Bronchial smooth muscle cell (primary cell): ENCODE results near the gene ABCA6. TPM values are rescaled to one million over a fixed set of nuclear protein-coding genes. Genes with fewer than 3 reads are reported as not detected.

ENCODE experiments used
- total RNA-seq: library from RNA; depleted of rRNA; stranded (reverse); fragments of >200 nt; gene quantifications from 2 replicates; pipeline ENCODE4 v1.2.1, GENCODE V29; 2014

Gene ABCA6, protein sequence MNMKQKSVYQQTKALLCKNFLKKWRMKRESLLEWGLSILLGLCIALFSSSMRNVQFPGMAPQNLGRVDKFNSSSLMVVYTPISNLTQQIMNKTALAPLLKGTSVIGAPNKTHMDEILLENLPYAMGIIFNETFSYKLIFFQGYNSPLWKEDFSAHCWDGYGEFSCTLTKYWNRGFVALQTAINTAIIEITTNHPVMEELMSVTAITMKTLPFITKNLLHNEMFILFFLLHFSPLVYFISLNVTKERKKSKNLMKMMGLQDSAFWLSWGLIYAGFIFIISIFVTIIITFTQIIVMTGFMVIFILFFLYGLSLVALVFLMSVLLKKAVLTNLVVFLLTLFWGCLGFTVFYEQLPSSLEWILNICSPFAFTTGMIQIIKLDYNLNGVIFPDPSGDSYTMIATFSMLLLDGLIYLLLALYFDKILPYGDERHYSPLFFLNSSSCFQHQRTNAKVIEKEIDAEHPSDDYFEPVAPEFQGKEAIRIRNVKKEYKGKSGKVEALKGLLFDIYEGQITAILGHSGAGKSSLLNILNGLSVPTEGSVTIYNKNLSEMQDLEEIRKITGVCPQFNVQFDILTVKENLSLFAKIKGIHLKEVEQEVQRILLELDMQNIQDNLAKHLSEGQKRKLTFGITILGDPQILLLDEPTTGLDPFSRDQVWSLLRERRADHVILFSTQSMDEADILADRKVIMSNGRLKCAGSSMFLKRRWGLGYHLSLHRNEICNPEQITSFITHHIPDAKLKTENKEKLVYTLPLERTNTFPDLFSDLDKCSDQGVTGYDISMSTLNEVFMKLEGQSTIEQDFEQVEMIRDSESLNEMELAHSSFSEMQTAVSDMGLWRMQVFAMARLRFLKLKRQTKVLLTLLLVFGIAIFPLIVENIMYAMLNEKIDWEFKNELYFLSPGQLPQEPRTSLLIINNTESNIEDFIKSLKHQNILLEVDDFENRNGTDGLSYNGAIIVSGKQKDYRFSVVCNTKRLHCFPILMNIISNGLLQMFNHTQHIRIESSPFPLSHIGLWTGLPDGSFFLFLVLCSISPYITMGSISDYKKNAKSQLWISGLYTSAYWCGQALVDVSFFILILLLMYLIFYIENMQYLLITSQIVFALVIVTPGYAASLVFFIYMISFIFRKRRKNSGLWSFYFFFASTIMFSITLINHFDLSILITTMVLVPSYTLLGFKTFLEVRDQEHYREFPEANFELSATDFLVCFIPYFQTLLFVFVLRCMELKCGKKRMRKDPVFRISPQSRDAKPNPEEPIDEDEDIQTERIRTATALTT (N-terminal part only)
- 31.7 and 55.2 TPM in 2 replicates for total RNA-seq

DNA sequence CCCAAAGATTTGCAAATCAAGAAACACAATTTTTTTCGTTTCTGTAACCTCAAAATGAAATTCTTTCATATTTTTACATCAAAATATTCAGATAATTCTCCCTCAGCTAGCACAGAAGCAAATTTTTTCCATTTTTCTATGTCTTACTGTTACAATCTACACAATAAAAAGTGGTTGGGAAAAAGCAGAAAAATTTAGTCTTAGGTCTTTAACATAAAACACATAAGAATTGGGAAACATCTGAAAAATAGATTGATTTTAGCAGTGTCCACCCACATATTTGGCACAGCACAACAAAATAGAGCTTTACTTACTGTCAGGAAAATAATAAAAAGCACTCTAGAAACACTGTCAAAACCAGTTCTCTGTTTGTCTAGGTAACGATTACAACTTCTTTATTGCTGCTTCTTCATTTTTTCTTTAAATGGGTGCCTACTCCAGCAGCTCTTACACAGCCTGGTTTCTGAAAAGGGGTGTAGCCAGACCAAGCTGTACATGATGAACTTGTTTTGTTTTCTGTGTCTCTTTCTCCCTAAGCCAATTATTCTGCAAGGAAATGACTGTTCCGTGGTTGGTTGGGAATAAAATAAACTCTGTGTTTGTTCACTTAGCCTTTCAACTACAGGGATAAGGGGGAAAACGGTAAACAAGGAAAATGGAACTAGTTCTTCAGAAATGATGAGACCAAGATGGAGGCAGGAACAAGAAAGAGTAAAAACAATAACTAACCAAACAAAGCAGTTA lies at the start of gene ABCA6:
TSS of gene ABCA6 (minus strand) at position 465 of the 744 bp plus-strand sequence. CDS start 1,192 bp downstream, outside the sequence.

DNA sequence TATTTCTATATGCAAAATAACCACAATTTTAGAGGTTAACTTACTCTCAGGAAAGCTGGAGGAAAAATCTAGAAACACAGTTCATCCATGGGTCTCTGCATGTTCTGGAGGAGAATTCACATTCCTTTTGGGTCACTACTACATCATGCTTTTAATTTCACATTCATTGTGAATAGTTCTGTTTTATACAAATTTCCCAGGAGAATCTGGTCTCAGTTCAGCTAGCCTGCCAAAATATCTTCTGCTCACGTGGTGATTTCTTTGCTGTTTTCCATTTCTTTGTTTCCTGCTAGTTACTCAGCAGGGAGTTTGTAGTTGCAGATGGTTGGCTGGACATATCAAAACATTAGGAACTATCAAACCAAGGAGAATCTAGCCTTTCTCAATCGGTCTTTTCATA lies 80.9 kb downstream of the ABCA6 start, which contains the start of gene ABCA9:
TSS of gene ABCA9 (minus strand) at position 106 of the 400 bp plus-strand sequence. CDS start 9,801 bp downstream, outside the sequence.

Other genes starting within 250 kb of the ABCA6 start
- 78.8 and 139 TPM in 2 replicates for gene ABCA8, start 186.5 kb downstream of the ABCA6 start, total RNA-seq
- gene ABCA9, start 81.0 kb downstream of the ABCA6 start, total RNA-seq, result 18.1 and 54.6 TPM in 2 replicates
- gene ABCA10, start 86.9 kb upstream of the ABCA6 start, total RNA-seq, result 5.2 and 5.6 TPM in 2 replicates
- 13.6 and 15.4 TPM in 2 replicates for gene ABCA5, start 185.2 kb upstream of the ABCA6 start, total RNA-seq